CMK (cell line): ENCODE measurements around the gene CEACAM20.
"Not testable (repeated sequence)": the region's sequence is repeated elsewhere in the genome, so short reads cannot be mapped to it uniquely, and the experiment has no call there.

Experiments
- DNase-seq: peaks from one replicate; pipeline ENCODE4 v3.0.0-alpha.2; 2010; ENCODE audit warnings: low read depth

CEACAM20 gene

GRCh38 chr19:44476559-44477408 lies 52.7 kb downstream of the CEACAM20 start:
- no peak for DNase-seq

- not testable (repeated sequence) for DNase-seq
These were observed 60.7 kb downstream of the CEACAM20 start for GRCh38 chr19:44468730-44469129.

DNA sequence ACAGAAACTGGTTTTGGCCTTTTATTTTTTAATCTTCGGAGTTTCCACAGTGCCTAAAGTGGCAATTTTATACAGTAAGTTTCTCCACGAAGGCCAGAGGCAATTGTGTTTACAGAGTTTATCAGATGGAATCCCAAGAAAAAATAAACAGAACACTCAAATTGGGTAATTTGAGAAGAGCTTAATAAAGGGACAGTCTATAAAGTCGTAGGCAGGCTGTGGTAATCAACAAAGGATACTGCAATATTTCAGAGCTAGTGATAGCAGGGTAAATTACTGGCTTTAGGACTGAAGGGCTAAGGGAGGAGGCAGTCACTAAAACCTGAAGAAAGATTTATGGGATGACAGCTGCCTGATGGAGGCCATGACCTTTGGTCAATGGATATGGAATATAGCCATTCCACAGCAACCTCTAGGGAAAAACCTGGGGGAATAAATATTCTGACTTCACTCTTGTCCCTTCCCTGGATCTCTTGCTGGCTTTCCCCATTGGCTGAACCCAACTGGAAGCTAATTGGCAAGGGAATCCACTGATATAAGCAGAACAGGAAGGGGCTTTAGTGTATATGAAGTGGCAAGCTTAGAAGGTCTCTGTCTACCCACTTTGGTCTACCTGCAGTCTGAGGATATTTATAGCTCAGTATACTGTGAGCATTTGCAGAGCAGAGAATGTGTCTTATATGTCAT lies 66.7 kb downstream of the CEACAM20 start:
- not testable (repeated sequence) for DNase-seq
